ENCODE data around the gene SSH2.

SSH2 gene

DNA sequence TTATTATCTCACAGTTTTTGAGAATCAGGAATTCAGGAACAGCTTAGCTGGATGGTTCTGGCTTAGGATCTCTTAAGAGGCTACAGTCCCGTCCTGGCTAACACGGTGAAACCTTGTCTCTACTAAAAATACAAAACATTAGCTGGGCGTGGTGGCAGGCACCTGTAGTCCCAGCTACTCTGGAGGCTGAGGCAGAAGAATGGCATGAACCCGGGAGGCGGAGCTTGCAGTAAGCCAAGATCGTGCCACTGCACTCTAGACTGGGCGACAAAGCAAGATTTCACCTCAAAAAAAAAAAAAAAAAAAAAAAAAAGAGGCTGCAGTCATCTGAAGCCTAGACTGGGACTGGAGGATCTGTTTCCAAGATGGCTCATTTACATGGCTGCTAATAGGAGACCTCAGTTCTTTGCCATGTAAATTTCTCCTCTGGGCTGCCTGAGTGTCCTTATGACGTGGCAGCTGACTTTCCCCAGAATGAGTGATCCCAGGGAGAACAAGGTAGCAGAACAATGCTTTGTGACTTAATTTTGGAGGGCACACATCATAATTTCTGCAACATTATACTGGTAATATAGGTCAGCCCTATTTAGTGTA, 211.5 kb downstream of the SSH2 start:
- peaks cover 10% of the 10 kb centered on the region; the same call in 1 of the 2 replicates for H3K79me2 ChIP-seq (ENCODE audit: insufficient read depth, low read length)
- TF ChIP-seq CTCF (IDR thresholded peaks at IDR 0.05; ENCODE audit: borderline replicate concordance, extremely low read depth, low read length, poor library complexity, severe bottlenecking) = no peak
- TF ChIP-seq EZH2 (IDR thresholded peaks at IDR 0.05; ENCODE audit: borderline replicate concordance, low read depth, low read length, severe bottlenecking) = no peak

GRCh38 chr17:29717817-29718216, 212.2 kb downstream of the SSH2 start:
- ATAC-seq (ENCODE audit: insufficient read depth, low read depth) (no peak), DNase-seq (no peak)
- Histone ChIP-seq H3K4me3 (ENCODE audit: low read depth in 1 of 2, low read length in 2 of 2) (no peak overlapping the region), H3K9ac (ENCODE audit: low read depth, low read length) (no peak overlapping the region), H3K4me2 (ENCODE audit: insufficient read depth, low read length) (no peak overlapping the region), H3K4me1 (ENCODE audit: insufficient read depth, low read length) (peaks cover 9% of the 10 kb centered on the region), H3K9me3 (ENCODE audit: insufficient read depth, low read length, severe bottlenecking) (no peaks in the 10 kb centered on the region), H3K27me3 (ENCODE audit: insufficient read depth, low read length, poor library complexity) (no peaks in the 10 kb centered on the region), H3K79me2 (ENCODE audit: insufficient read depth, low read length) (peaks cover 10% of the 10 kb centered on the region; the same call in 1 of the 2 replicates), H3K36me3 (ENCODE audit: insufficient read depth, low read length) (0 out of 2 replicates have a peak, but pooled peaks cover 3% of the 10 kb centered on the region), H3K27ac (ENCODE audit: low read length) (no peak overlapping the region), H2AFZ (ENCODE audit: low read depth, low read length) (no peak overlapping the region), H4K20me1 (ENCODE audit: insufficient read depth, low read length) (no peaks in the 10 kb centered on the region)
- TF ChIP-seq CTCF (IDR thresholded peaks at IDR 0.05; ENCODE audit: borderline replicate concordance, extremely low read depth, low read length, poor library complexity, severe bottlenecking) (no peak), EZH2 (IDR thresholded peaks at IDR 0.05; ENCODE audit: borderline replicate concordance, low read depth, low read length, severe bottlenecking) (no peak)

More for the DNA sequence above, 211.5 kb downstream of the SSH2 start:
- Histone ChIP-seq H3K27me3 (ENCODE audit: insufficient read depth, low read length, poor library complexity) (no peaks in the 10 kb centered on the region), H3K27ac (ENCODE audit: low read length) (no peak overlapping the region), H3K4me3 (ENCODE audit: low read depth in 1 of 2, low read length in 2 of 2) (no peak overlapping the region), H3K36me3 (ENCODE audit: insufficient read depth, low read length) (0 out of 2 replicates have a peak, but pooled peaks cover 3% of the 10 kb centered on the region), H3K9ac (ENCODE audit: low read depth, low read length) (no peak overlapping the region), H3K9me3 (ENCODE audit: insufficient read depth, low read length, severe bottlenecking) (no peaks in the 10 kb centered on the region), H3K4me1 (ENCODE audit: insufficient read depth, low read length) (peaks cover 16% of the 10 kb centered on the region), H2AFZ (ENCODE audit: low read depth, low read length) (no peak overlapping the region), H3K4me2 (ENCODE audit: insufficient read depth, low read length) (no peak overlapping the region), H4K20me1 (ENCODE audit: insufficient read depth, low read length) (no peaks in the 10 kb centered on the region)
- DNase-seq (no peak), ATAC-seq (ENCODE audit: insufficient read depth, low read depth) (no peak)

DNA sequence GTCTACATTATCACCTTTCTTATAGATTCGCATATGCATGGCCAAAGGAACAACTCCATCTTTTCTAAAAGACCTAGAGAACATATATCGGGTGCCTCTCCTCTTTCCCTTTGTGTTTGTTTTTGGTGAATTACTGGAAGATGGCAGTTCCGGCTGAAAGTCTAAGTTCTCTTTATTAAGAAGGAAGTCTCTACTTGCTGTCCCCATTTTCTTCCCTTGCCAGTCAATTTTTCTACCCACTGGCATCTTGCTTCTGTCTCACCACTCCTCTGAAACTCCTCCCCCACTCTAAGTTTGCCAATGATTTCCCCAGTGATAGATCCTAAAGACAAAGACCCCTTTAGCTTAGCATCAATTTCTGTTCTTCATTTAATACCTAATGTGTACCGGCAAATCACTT, 213.5 kb downstream of the SSH2 start:
- no peaks in the 10 kb centered on the region for H4K20me1 ChIP-seq (ENCODE audit: insufficient read depth, low read length)
- peaks cover 5% of the 10 kb centered on the region; the same call in 1 of the 2 replicates for H3K79me2 ChIP-seq (ENCODE audit: insufficient read depth, low read length)
- no peak for DNase-seq
- H3K27me3 ChIP-seq (ENCODE audit: insufficient read depth, low read length, poor library complexity) = no peaks in the 10 kb centered on the region
- no peaks in the 10 kb centered on the region; the same call in 1 of the 2 replicates for H3K4me1 ChIP-seq (ENCODE audit: insufficient read depth, low read length)
- H3K9me3 ChIP-seq (ENCODE audit: insufficient read depth, low read length, severe bottlenecking) = no peaks in the 10 kb centered on the region
- TF ChIP-seq EZH2 (IDR thresholded peaks at IDR 0.05; ENCODE audit: borderline replicate concordance, low read depth, low read length, severe bottlenecking) (no peak), CTCF (IDR thresholded peaks at IDR 0.05; ENCODE audit: borderline replicate concordance, extremely low read depth, low read length, poor library complexity, severe bottlenecking) (no peak)
- H3K4me2 ChIP-seq (ENCODE audit: insufficient read depth, low read length) = no peak overlapping the region
- H3K4me3 ChIP-seq (ENCODE audit: low read depth in 1 of 2, low read length in 2 of 2) = no peak overlapping the region
- H3K36me3 ChIP-seq (ENCODE audit: insufficient read depth, low read length) = 0 out of 2 replicates have a peak, but pooled peaks cover 3% of the 10 kb centered on the region
- no peak for ATAC-seq (ENCODE audit: insufficient read depth, low read depth)
- no peak overlapping the region for H3K27ac ChIP-seq (ENCODE audit: low read length)
- H3K9ac ChIP-seq (ENCODE audit: low read depth, low read length) = no peak overlapping the region
- no peak overlapping the region for H2AFZ ChIP-seq (ENCODE audit: low read depth, low read length)
